ENCODE data around the gene HSPA12B. TPM values are rescaled to one million over a fixed set of nuclear protein-coding genes. Genes with fewer than 3 reads are reported as not detected.

The HSPA12B gene
- total and polyA plus RNA-seq, 2 donors (not counting 3 experiments of a cell fraction or from before 2014, with no cell fraction given) = 3.7 to 6.6 TPM

- H4K20me1 ChIP-seq (replicated peaks; ENCODE audit: control insufficient read depth, extremely low read depth, insufficient read depth, low read length) = no peaks in the 10 kb centered on the region
- dilution Hi-C loops (cut with MboI; ENCODE audit: extremely low pct_ligation_motif_present, low sequenced_read_pairs) = no loop called here
- no TSS peak for BruUV-seq (replicated peaks)
- peaks cover 0 to 12% of the 10 kb centered on the region in 2 experiments for H3K36me3 ChIP-seq (ENCODE audit: control insufficient read depth in 2 of 2, extremely low read depth in 1 of 2, insufficient read depth in 2 of 2, low read length in 2 of 2)
- H2AFZ ChIP-seq (ENCODE audit: low read depth, low read length) = no peak overlapping the region
- POLR2A ChIA-PET = no interaction called here
- no peak overlapping the region for H3K9ac ChIP-seq (replicated peaks; ENCODE audit: extremely low read depth, insufficient read depth, low read length)
- no peaks in the 10 kb centered on the region for H3K79me2 ChIP-seq (ENCODE audit: control insufficient read depth, insufficient read depth, low read length)
- no peaks in the 10 kb centered on the region for H3K9me3 ChIP-seq (replicated peaks; ENCODE audit: control insufficient read depth, insufficient read depth, low read length)
- no peaks in the 10 kb centered on the region for H3K4me1 ChIP-seq (ENCODE audit: control insufficient read depth, extremely low read depth, insufficient read depth, low read length)
- no peak overlapping the region for H3K4me3 ChIP-seq (replicated peaks in 1 of 3; ENCODE audit: insufficient read depth in 1 of 3, low read depth in 1 of 3, low read length in 3 of 3)
- TF ChIP-seq MYC (IDR thresholded peaks at IDR 0.05; ENCODE audit: low read depth, low read length) (no peak), POLR2AphosphoS5 (IDR thresholded peaks at IDR 0.05; ENCODE audit: insufficient read depth, low read depth, low read length) (no peak), FOS (IDR thresholded peaks at IDR 0.05; ENCODE audit: borderline replicate concordance, insufficient read depth, low read length) (no peak), JUN (IDR thresholded peaks at IDR 0.05; ENCODE audit: borderline replicate concordance, insufficient read depth, insufficient read length, low read depth) (no peak), POLR2A (IDR thresholded peaks at IDR 0.05; ENCODE audit: low read depth, low read length) (no peak), MAX (IDR thresholded peaks at IDR 0.05; ENCODE audit: insufficient read depth, insufficient read length) (no peak), CTCF (IDR thresholded peaks at IDR 0.05; ENCODE audit: extremely low read depth in 1 of 2, insufficient read depth in 1 of 2, low read depth in 1 of 2, low read length in 2 of 2) (no peak), EZH2 (IDR thresholded peaks at IDR 0.05; ENCODE audit: borderline replicate concordance, low read depth, low read length, severe bottlenecking) (no peak), GATA2 (IDR thresholded peaks at IDR 0.05; ENCODE audit: insufficient read depth, insufficient read length, low read depth, low read length) (no peak)
- H3K4me2 ChIP-seq (ENCODE audit: insufficient read depth, low read length) = no peak overlapping the region
- CTCF ChIA-PET = interaction anchor here (1.6 to 5.7 kb wide), 9 partner anchors 12 to 101 kb away, joined by 4 to 76 read pairs (median 8); partner anchors contain the start of genes ADISSP, CENPB and SPEF1
- intact Hi-C loops (cut with micrococcal nuclease) = loop anchor here (5.0 kb wide), 1 partner anchor 77 kb away; no protein-coding TSS in a partner anchor
- no peaks in the 10 kb centered on the region for H3K27me3 ChIP-seq (ENCODE audit: control insufficient read depth in 2 of 2, insufficient read depth in 2 of 2, low read length in 2 of 2)
- H3K27ac ChIP-seq (ENCODE audit: insufficient read depth, low read depth, low read length) = no peak overlapping the region
- no peaks in the 10 kb centered on the region for H3K9me1 ChIP-seq (replicated peaks; ENCODE audit: control insufficient read depth, extremely low read depth, insufficient read depth, low read length)
- FAIRE-seq (no peak), DNase-seq (ENCODE audit: low read depth, low spot score) (no peak)
These were observed 21.8 kb downstream of the HSPA12B start for GRCh38 chr20:3754276-3754630.
